Measurements from ENCODE around the gene GDPGP1. TPM values are rescaled to one million over a fixed set of nuclear protein-coding genes. Genes with fewer than 3 reads are reported as not detected.

GDPGP1 gene
- total and polyA plus RNA-seq, 2 of the 4 experiments (the other 2 are of a cell fraction): 2.3 to 4.1 TPM

DNA sequence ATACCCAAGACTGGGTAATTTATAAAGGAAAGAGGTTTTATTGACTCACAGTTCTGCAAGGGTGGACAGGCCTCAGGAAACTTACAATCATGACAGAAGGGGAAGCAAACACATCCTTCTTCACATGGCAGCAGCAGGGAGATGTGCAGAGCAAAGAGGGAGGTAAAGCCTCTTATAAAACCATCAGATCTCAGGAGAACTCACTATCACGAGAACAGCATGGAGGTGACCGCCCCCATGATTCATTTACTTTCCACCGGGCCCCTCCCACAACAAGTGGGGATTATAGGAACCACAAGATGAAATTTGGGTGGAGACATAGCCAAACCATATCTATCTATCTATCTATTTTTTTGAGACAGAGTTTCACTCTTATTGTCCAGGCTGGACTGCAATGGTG, 5.4 kb downstream of the GDPGP1 start:
- CTCF ChIA-PET: no interaction called here
- intact Hi-C loops (cut with micrococcal nuclease): no loop called here

More for the DNA sequence above, 5.4 kb downstream of the GDPGP1 start:
- in situ Hi-C loops (cut with MboI; ENCODE audit: low sequenced_read_pairs): no loop called here
- Histone ChIP-seq H3K9me1 (ENCODE audit: insufficient read depth, low read length) (peaks cover 4% of the 10 kb centered on the region; the same call in 1 of the 2 replicates), H3K4me2 (ENCODE audit: low read depth, low read length) (no peak overlapping the region), H4K91ac (ENCODE audit: insufficient read depth, low read depth, low read length) (no peak overlapping the region), H3K79me1 (ENCODE audit: low read depth in 1 of 2, low read length in 2 of 2) (peaks cover 7% of the 10 kb centered on the region in 2 experiments; a peak in 3 of 4 replicates), H2AK9ac (replicated peaks; ENCODE audit: low read depth, low read length, poor library complexity) (no peak overlapping the region), H3K9me3 (ENCODE audit: control insufficient read depth, insufficient read depth, low read length) (no peaks in the 10 kb centered on the region), H3K4me3 (ENCODE audit: insufficient read depth, low read depth, low read length) (no peak overlapping the region), H2BK5ac (ENCODE audit: low read depth, low read length, poor library complexity, severe bottlenecking) (no peak overlapping the region), H2AK5ac (ENCODE audit: low read depth, low read length) (no peak overlapping the region), H3K23ac (ENCODE audit: low read depth, low read length) (no peak overlapping the region), H3K27ac (ENCODE audit: insufficient read depth, low read length) (no peak overlapping the region), H3K27me3 (ENCODE audit: control insufficient read depth, insufficient read depth, low read length) (no peaks in the 10 kb centered on the region), H2BK120ac (ENCODE audit: low read depth, low read length) (no peak overlapping the region), H4K8ac (ENCODE audit: low read depth in 2 of 2, low read length in 2 of 2) (no peak overlapping the region), H2BK20ac (ENCODE audit: low read depth, low read length) (no peak overlapping the region), H3K18ac (ENCODE audit: low read depth, low read length) (no peak overlapping the region), H4K20me1 (ENCODE audit: insufficient read depth, low read length) (no peaks in the 10 kb centered on the region), H3K36me3 (ENCODE audit: control insufficient read depth, insufficient read depth, low read length) (peaks cover 4% of the 10 kb centered on the region; the same call in 1 of the 2 replicates), H3K14ac (replicated peaks; ENCODE audit: low read depth, low read length) (no peak overlapping the region), H2AFZ (replicated peaks; ENCODE audit: low read length, poor library complexity) (no peak overlapping the region), H3K9ac (ENCODE audit: low read depth, low read length) (no peak overlapping the region), H3K4me1 (ENCODE audit: control insufficient read depth, insufficient read depth, low read length) (no peaks in the 10 kb centered on the region), H3K4ac (ENCODE audit: low read depth, low read length) (no peak overlapping the region), H2BK15ac (ENCODE audit: low read depth, low read length) (no peak overlapping the region), H3K56ac (ENCODE audit: extremely low read depth, insufficient read depth, low read length) (no peak overlapping the region), H4K5ac (ENCODE audit: low read depth, low read length) (no peak overlapping the region)
- dilution Hi-C loops (cut with HindIII; ENCODE audit: low sequenced_read_pairs, unreplicated experiment): no loop called here
- no TSS peak for BruUV-seq (replicated peaks)
- no peak for DNase-seq
- no CpG with 5 or more reads among the region's 3 CpGs for WGBS, 2 experiments (ENCODE audit: extremely low coverage in 2 of 2, insufficient read length in 1 of 2)
- TF ChIP-seq CHD1 (IDR thresholded peaks at IDR 0.05; ENCODE audit: low read depth, low read length) (no peak), NFE2L2 (IDR thresholded peaks at IDR 0.05; ENCODE audit: low read depth, low read length) (no peak), MAZ (IDR thresholded peaks at IDR 0.05; ENCODE audit: borderline replicate concordance, low read depth, low read length) (no peak), POLR2A (IDR thresholded peaks at IDR 0.05; ENCODE audit: low read depth, low read length) (no peak)
- POLR2A ChIA-PET (ENCODE audit: unreplicated experiment): no interaction called here
- no peak for ATAC-seq (ENCODE audit: low read depth)
